Activated CD8-positive, alpha-beta memory T cell treated with anti-CD3 and anti-CD28 coated beads, Interleukin-2, amount 50 U/mL, for 1 hour (primary cell): ENCODE results near the gene LRCH4.
"Not testable (repeated sequence)": the region's sequence is repeated elsewhere in the genome, so short reads cannot be mapped to it uniquely, and the experiment has no call there.

Experiments used
- DNase-seq: peaks from one replicate; pipeline ENCODE4 v3.0.0-alpha.2; 2020; ENCODE audit errors: extremely low read depth

The LRCH4 gene

GRCh38 chr7:100567751-100568175, 18.2 kb downstream of the LRCH4 start:
- no peak for DNase-seq

DNA sequence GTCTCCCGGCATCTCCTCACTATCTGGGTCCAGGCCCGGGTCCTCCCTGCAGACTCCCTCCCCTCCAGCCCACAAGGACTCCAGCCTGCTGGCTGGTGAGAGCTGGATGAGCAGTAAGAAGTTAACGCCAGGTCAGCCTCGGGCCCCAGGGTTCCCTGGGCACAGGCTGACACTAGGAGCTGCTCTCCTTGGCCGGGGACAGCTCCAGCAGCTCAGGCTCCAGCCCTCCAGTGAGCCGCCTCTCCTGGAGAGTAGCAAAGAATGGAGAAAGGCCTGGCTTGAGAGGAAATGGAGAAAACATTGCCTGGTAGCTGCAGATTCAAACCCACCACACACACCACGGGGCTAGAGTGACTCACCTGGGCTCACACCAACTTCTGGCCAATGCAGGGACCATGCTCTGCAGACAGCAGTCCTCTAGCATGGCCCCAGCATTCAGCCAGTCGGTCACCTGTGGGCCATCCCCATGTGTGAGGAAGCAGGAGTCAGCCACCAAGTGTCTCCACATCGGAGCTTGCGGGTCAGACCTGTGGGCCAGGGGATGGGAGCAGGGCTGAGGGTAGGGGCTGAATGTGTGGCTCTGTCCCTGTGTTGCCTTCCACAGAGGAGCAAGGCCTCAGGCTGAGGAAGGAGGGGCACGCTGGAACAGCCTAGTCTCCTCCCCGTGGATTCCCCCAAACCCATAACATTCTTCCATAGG, 18.7 kb downstream of the LRCH4 start:
- DNase-seq: no peak

DNA sequence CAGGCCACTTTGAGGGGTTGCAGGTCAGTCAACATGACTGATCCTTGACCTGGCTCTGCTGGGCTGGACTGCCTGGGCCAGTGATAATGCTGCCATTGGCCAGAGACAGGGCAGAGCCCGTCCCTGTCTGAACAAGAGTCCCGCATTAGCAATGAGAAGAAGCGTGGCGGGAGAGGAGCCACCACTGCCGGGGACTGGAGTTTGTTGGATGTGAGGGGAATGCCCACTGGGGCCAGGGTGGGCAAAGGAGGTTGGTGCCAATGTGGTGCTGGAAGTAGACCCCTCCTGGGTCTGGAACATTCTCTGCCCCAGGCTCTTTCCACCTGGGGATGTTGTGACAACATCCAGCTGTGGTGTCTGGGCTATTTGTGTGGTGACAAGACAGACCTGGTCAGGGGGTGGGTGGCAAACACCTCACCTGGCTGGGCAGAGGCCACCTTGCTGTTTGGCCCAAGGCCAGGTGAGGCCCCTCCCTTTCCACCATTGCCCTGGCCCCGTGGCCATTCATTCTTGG, 19.9 kb downstream of the LRCH4 start:
- no peak for DNase-seq

GRCh38 chr7:100565133-100565571, 20.8 kb downstream of the LRCH4 start:
- no peak for DNase-seq

DNA sequence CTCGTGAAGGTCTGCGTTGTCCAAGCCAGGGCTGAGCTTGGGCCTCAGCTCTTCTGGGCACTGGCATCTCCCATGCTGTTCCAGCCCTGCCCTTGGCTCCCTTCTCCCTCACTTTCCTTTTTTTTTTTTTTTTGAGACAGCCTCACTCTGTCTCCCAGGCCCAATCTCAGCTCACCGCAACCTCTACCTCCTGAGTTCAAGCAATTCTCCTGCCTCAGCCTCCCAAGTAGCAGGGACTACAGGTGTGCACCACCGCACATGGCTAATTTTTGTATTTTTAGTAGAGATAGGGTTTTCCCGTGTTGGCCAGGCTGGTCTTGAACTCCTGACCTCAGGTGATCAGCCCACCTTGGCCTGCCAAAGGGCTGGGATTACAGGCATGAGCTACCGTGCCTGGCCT, 21.5 kb downstream of the LRCH4 start:
- DNase-seq: not testable (repeated sequence)

GRCh38 chr7:100563809-100564400, 22.0 kb downstream of the LRCH4 start:
- DNase-seq: no peak

DNA sequence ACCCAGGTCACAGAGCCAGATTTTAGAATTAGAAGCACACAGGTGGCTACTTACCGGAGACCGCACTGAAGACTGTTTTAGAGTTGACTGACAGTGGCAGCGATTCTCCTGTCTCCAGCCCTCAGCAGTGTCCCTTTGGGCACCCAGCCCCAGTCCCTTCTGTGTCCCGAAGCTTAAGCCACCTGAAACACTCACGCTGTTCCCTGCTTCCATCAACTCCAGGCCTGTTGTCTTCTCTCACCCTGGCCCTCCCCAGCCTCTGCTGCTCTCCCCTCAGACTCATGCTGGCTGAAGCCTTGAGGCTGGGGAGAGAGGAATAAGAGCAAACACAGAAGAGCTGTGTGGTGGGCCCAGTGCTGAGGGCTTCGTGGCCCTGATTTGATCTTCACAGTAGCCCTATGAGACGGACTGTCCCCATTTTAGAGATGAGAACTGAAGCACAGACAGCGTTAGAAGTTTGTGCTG, 22.8 kb downstream of the LRCH4 start:
- no peak for DNase-seq

DNA sequence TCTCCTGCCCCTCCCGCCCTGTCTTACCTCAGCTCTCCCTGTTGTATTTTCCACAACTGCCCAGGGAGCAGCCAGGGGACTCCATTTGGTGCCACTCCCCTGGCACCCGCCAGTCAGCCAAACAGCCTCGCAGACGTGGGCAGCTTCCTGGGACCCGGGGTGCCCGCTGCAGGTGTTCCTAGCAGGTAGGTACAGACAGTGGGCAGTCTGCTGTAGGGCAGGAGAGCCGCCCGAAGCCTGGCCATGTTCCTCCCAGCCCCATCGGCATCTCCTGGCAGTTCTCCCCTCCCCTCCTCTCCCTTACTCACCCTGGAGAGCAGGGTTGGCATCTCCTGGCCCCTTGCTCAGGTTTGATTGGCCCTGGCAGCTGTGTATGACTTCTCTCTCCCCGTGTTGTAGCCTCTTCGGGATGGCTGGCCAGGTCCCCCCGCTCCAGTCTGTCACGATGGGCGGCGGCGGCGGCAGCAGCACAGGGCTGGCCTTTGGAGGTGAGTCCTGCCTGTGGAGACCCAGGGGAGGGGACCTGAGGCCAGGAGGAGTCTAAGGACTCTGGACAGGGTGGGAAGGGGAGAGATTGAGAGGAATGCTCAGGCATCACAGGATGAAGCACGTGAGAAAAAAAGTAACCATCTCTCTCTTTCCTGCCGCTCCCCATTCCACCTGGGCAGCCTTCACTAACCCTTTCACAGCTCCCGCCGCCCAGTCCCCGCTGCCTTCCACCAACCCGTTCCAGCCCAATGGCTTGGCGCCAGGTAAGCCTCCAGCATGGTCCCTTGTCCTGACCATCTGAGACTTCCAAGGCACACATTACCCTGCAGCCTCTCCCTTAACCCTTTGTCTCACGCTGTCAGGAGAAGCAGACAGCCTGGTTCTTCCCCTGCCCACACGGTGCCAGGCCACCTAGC, 23.5 kb downstream of the LRCH4 start:
- DNase-seq: no peak

GRCh38 chr7:100561491-100562194, 24.3 kb downstream of the LRCH4 start:
- DNase-seq: no peak

- no peak for DNase-seq
These were observed 26.8 kb downstream of the LRCH4 start for GRCh38 chr7:100559127-100559526.

- DNase-seq: no peak
These were observed 29.4 kb downstream of the LRCH4 start for GRCh38 chr7:100556541-100556940.

- no peak for DNase-seq
These were observed 30.2 kb downstream of the LRCH4 start for GRCh38 chr7:100555701-100556100.

DNA sequence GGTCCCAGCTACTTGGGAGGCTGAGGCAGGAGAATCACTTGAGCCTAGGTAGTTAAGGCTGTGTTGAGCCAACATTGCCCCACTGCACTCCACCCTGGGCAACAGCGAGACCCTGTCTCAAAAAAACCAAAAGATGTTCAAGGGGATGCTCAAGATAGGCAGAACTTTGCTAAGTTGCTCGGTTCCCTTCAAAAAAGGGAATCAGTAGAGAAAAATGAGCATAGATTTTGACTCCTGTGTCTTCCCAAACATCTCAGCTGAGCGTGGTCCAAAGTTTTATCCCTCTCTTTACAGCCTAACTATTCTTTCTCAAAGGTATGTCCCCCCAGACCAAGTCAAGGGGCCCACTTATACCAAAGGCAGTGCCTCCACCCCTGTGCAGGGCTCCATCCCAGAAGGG, 32.9 kb downstream of the LRCH4 start:
- DNase-seq: no peak

DNA sequence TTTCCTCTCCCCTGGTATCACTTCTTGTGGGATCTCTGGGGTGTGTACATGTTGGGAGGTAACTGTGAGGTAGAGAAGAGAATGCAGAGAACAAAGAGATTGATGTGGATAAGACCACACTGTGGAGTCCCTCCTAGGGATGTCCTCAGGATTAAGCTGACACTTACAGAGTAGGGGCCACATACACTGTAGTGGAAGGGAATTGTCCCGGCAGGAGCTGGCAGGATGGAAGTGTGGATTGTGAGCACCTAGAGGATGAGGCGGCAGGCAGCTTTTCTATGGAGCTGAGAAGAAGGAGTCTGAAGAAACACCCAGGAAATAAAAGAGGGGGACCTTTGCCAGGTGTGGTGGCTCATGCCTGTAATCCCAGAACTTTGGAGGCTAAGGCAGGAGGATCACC, 33.4 kb downstream of the LRCH4 start:
- DNase-seq: no peak

GRCh38 chr7:100548446-100548845, 37.5 kb downstream of the LRCH4 start:
- not testable (repeated sequence) for DNase-seq

- no peak for DNase-seq
These were observed 38.1 kb downstream of the LRCH4 start for GRCh38 chr7:100547872-100548271.

GRCh38 chr7:100546926-100547800, 38.8 kb downstream of the LRCH4 start:
- no peak for DNase-seq

DNA sequence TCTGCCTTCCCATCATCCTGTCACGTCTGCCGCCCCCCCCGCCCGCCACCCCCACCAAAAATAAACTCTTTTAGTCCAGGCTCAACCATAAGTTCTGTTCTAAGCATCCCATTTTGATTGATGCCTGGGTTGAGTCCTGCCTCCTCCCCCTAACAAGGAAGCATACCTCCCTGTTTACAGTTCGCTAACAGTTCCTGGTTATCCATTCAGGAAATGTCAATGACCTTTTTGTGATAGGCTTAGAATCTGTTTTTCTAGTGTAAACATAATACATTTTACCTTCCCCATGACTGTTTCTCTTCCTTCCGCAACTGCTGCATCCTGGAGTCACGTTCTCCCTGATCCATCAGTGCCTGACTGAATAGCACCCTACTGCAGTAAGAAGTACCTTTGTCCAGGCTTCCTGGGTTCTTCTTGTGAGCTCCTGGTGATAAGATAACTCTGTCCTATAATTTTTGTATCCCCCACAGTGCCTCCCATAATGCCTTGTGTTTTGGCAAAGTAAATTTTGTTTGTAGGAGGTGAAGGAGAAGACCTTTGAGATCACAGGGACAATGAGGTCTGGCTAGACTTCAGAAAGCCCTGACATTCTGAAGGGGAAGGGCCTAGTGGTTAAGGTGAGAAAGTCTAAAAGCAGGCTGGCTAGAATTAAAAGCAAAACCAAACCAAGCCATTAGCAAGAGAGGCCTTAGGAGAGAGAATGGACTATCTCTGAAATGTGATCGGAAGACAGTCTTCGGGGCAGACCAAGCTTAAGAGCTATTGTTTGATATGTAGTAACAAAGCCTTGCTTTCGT, 39.6 kb downstream of the LRCH4 start:
- DNase-seq: no peak

GRCh38 chr7:100545360-100546128, 40.4 kb downstream of the LRCH4 start:
- DNase-seq: no peak
